ENCODE results near the gene KRT75.
"Not testable (repeated sequence)": the region's sequence is repeated elsewhere in the genome, so short reads cannot be mapped to it uniquely, and the experiment has no call there.

KRT75 gene

GRCh38 chr12:52415870-52416750 is 18.1 kb downstream of the KRT75 start:
- no peak for DNase-seq

- no peak for DNase-seq
Observed at GRCh38 chr12:52414936-52415335, 19.2 kb downstream of the KRT75 start.

- no peak for DNase-seq
Observed at GRCh38 chr12:52413782-52414345, 20.3 kb downstream of the KRT75 start.

GRCh38 chr12:52413202-52413601 is 21.0 kb downstream of the KRT75 start:
- no peak for DNase-seq

GRCh38 chr12:52411815-52412214 is 22.4 kb downstream of the KRT75 start:
- no peak for DNase-seq

- not testable (repeated sequence) for DNase-seq
Observed at GRCh38 chr12:52410589-52411248, 23.5 kb downstream of the KRT75 start.

- DNase-seq, result no peak
Observed at GRCh38 chr12:52407918-52408317, 26.3 kb downstream of the KRT75 start.

- DNase-seq, result no peak
Observed at GRCh38 chr12:52405922-52406385, 28.2 kb downstream of the KRT75 start, which contains the start of gene KRT82. Gene KRT82, minus strand, starts transcription at chr12:52406335. Its CDS starts 58 bp downstream, at chr12:52406277.

GRCh38 chr12:52404951-52405350 is 29.2 kb downstream of the KRT75 start:
- no peak for DNase-seq

- DNase-seq, result no peak
Observed at GRCh38 chr12:52403561-52403960, 30.6 kb downstream of the KRT75 start.

GRCh38 chr12:52402873-52403540 is 31.2 kb downstream of the KRT75 start:
- no peak for DNase-seq

- no peak for DNase-seq
Observed at GRCh38 chr12:52402377-52402776, 31.8 kb downstream of the KRT75 start.

- DNase-seq, result no peak
Observed at GRCh38 chr12:52401926-52402325, 32.2 kb downstream of the KRT75 start.

GRCh38 chr12:52401526-52401925 is 32.6 kb downstream of the KRT75 start:
- DNase-seq, result no peak

GRCh38 chr12:52400906-52401305 is 33.3 kb downstream of the KRT75 start:
- no peak for DNase-seq

GRCh38 chr12:52399756-52400155 is 34.4 kb downstream of the KRT75 start:
- no peak for DNase-seq

- DNase-seq, result no peak
Observed at GRCh38 chr12:52398176-52398575, 36.0 kb downstream of the KRT75 start.

- no peak for DNase-seq
Observed at GRCh38 chr12:52396656-52397055, 37.5 kb downstream of the KRT75 start.

- DNase-seq, result no peak
Observed at GRCh38 chr12:52395761-52396434, 38.3 kb downstream of the KRT75 start.

- no peak for DNase-seq
Observed at GRCh38 chr12:52394836-52395405, 39.2 kb downstream of the KRT75 start.

GRCh38 chr12:52392465-52393007 is 41.6 kb downstream of the KRT75 start:
- no peak for DNase-seq

GRCh38 chr12:52391618-52392002 is 42.6 kb downstream of the KRT75 start:
- peak; percentile 83 for DNase-seq
